Activated CD8-positive, alpha-beta T cell treated with anti-CD3 and anti-CD28 coated beads for 36 hours (primary cell): ENCODE data around the gene PRR15L. TPM values are rescaled to one million over a fixed set of nuclear protein-coding genes. Genes with fewer than 3 reads are reported as not detected.

Source experiments
- ATAC-seq: fragments of 200-7000 bp; cut with Tn5 transposase; one replicate; pipeline ENCODE4 v1.10.0; 2021; ENCODE audit warnings: mild to moderate bottlenecking, moderate library complexity
- CTCF ChIA-PET: fragments of 350-600 bp; sonication (Branson Sonifier 250); formaldehyde crosslinking; loops from one replicate; lab custom pipeline; 2021; ENCODE audit warnings: antibody characterized with exemption; lab: Charles Lee
- POLR2A ChIA-PET: fragments of 350-600 bp; sonication (Branson Sonifier 250); formaldehyde crosslinking; loops from one replicate; lab custom pipeline; 2021; ENCODE audit warnings: antibody characterized with exemption; lab: Charles Lee
- DNase-seq: peaks from one replicate; pipeline ENCODE4 v3.0.0-alpha.2; 2020
- H3K27ac Mint-ChIP-seq: one replicate; pipeline ENCODE4 v1.8.0; 2021; ENCODE audit warnings: mild to moderate bottlenecking, mixed read lengths
- H3K27me3 Mint-ChIP-seq: one replicate; pipeline ENCODE4 v1.8.0; 2021; ENCODE audit warnings: mixed read lengths
- H3K36me3 Mint-ChIP-seq: one replicate; pipeline ENCODE4 v1.8.0; 2021; ENCODE audit warnings: low read depth, mixed read lengths
- H3K4me1 Mint-ChIP-seq: one replicate; pipeline ENCODE4 v1.8.0; 2021; ENCODE audit warnings: low read depth, mixed read lengths
- H3K4me3 Mint-ChIP-seq: one replicate; pipeline ENCODE4 v1.8.0; 2021; ENCODE audit warnings: mild to moderate bottlenecking, moderate library complexity, mixed read lengths
- H3K9me3 Mint-ChIP-seq: one replicate; pipeline ENCODE4 v1.8.0; 2021; ENCODE audit warnings: mixed read lengths
- CTCF ChIP-seq: fragments of 200-600 bp; IDR thresholded peaks from one replicate; pipeline ENCODE4 v1.8.0; 2022; ENCODE audit warnings: antibody characterized with exemption, mild to moderate bottlenecking
- intact Hi-C: fragments of 100-400 bp; cut with micrococcal nuclease; formaldehyde crosslinking; loops from one replicate; pipeline ENCODE4 v1.10.0; 2022
- total RNA-seq, 2 experiments: library from RNA; stranded (reverse); gene quantifications; one replicate each; pipeline ENCODE4 v1.2.3, GENCODE V29; 2021

The PRR15L gene
- total RNA-seq, 2 experiments from 2014 or later, result not detected

DNA sequence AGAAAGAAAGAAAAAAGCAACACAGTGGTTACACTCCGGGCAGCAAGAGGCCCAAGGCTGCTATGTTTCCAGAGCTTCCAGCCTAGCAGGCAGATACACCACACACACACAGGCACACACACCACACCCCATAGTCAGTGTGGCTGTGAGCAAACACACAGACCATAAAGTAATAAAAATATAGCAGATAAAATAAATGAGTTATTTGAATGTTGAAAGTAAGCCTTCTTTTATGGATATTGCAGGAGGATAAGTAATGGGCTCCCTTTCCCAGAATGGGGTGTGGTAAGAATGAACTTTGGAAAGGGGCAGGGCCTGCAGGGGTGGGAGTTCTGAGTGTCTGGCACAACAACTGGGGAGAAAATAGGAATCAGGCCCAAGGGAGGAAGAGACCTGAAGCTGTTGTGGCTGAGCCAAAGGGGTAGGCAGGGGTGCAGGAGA lies 8.4 kb upstream of the PRR15L start:
- intact Hi-C loops, result no loop called here
- ChIA-PET POLR2A (interaction anchor here (0.8 kb wide), 1 partner anchor 26 kb away, joined by 3 read pairs; no protein-coding TSS in a partner anchor), CTCF (interaction anchor here (12.4 kb wide), 1 partner anchor 20 kb away, joined by 284 read pairs; the partner anchor contains the start of gene PNPO)
- Mint-ChIP-seq H3K36me3 (no peaks in the 10 kb centered on the region), H3K4me1 (peaks cover 10% of the 10 kb centered on the region), H3K9me3 (no peaks in the 10 kb centered on the region), H3K27ac (no peak overlapping the region), H3K27me3 (no peaks in the 10 kb centered on the region), H3K4me3 (no peak overlapping the region)
- DNase-seq (no peak), ATAC-seq (no peak)
- no peak for TF ChIP-seq CTCF

DNA sequence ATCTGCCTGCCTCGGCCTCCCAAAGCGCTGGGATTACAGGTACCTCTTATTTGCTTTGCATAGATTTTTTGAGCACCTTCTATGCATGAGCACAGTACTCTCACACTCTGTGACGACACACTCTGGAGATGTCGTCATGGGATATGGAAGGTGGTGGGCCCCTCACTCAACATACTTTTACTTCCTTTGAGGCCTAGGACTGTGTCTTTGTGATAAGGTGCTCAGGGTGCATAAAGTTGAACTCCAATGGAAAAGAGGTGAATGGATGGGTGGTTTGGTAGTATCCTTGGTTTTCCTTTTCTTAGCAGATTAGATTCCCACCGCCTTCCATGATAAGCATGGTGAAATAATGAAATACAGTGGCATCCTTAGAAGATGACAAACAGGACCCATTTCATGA lies 7.2 kb upstream of the PRR15L start:
- no peak overlapping the region for H3K27ac Mint-ChIP-seq
- no peaks in the 10 kb centered on the region for H3K36me3 Mint-ChIP-seq
- no peaks in the 10 kb centered on the region for H3K9me3 Mint-ChIP-seq
- no peak for TF ChIP-seq CTCF
- CTCF ChIA-PET, result interaction anchor here (12.4 kb wide), 1 partner anchor 19 kb away, joined by 284 read pairs; the partner anchor contains the start of gene PNPO
- no peak for DNase-seq
- no peak overlapping the region for H3K4me3 Mint-ChIP-seq
- no peaks in the 10 kb centered on the region for H3K27me3 Mint-ChIP-seq
- peaks cover 3% of the 10 kb centered on the region for H3K4me1 Mint-ChIP-seq
- intact Hi-C loops, result no loop called here
- POLR2A ChIA-PET, result interaction anchor here (1.2 kb wide), 1 partner anchor 35 kb away, joined by 4 read pairs; no protein-coding TSS in a partner anchor
- no peak for ATAC-seq

DNA sequence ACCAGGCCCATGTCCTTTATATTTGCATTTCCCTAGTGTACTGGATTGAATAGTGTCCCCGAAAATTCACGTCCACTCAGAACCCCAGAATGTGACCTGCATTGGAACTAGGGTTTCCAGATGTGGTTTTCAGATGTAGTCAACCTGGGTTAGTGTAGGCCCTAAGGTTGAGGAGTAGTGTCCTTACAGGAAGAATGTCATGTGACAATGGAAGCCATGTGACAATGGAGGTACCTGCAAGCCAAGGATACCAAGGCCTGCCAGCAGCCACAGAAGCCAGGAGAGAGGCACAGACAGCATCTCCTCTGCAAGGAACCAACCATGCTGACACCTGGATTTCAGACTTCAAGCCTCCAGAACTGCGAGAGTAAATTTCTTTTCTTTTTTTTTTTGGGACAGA lies 5.2 kb upstream of the PRR15L start:
- ChIA-PET CTCF (interaction anchor here (4.1 to 12.4 kb wide), 3 partner anchors 7 to 17 kb away, joined by 30 to 284 read pairs (median 43); partner anchors contain the start of genes CDK5RAP3 and PNPO), POLR2A (interaction anchor here (1.7 kb wide), 1 partner anchor 11 kb away, joined by 4 read pairs; no protein-coding TSS in a partner anchor)
- ATAC-seq (no peak), DNase-seq (no peak)
- no peaks in the 10 kb centered on the region for H3K36me3 Mint-ChIP-seq
- no peaks in the 10 kb centered on the region for H3K4me1 Mint-ChIP-seq
- no peak for TF ChIP-seq CTCF
- no peak overlapping the region for H3K4me3 Mint-ChIP-seq
- intact Hi-C loops, result no loop called here
- no peaks in the 10 kb centered on the region for H3K27me3 Mint-ChIP-seq
- no peak overlapping the region for H3K27ac Mint-ChIP-seq
- H3K9me3 Mint-ChIP-seq, result no peaks in the 10 kb centered on the region

DNA sequence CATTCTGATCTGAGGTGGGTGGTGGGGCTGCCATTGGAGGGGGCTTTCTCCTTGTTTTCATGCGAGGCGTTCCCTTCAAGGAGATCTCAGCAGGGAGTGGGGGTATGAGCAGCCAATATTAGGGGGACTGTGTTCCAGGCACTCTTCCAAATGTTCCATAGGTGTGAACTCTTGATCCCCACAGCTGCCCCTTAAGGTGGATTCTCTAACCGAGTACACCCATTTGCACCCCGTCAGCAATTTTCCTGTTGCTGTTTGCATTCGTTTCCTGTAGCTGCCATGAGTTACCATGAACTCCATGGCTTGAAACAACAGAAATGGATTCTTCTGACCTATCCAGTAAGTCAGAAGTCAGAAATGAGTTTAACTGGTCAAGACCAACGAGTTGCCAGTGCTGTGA lies 3.7 kb upstream of the PRR15L start:
- Mint-ChIP-seq H3K4me3 (no peak overlapping the region), H3K9me3 (no peaks in the 10 kb centered on the region), H3K27me3 (no peaks in the 10 kb centered on the region), H3K4me1 (no peaks in the 10 kb centered on the region), H3K27ac (no peak overlapping the region), H3K36me3 (no peaks in the 10 kb centered on the region)
- no peak for TF ChIP-seq CTCF
- DNase-seq (no peak), ATAC-seq (no peak)
- POLR2A ChIA-PET, result interaction anchor here (1.7 to 2.3 kb wide), 2 partner anchors 9 to 10 kb away, joined by 4 to 7 read pairs; partner anchors contain the start of gene CDK5RAP3
- intact Hi-C loops, result no loop called here
- CTCF ChIA-PET, result interaction anchor here (1.0 to 4.3 kb wide), 4 partner anchors 9 to 91 kb away, joined by 3 to 43 read pairs (median 16); partner anchors contain the start of gene CDK5RAP3
